T-cell (primary cell): ENCODE measurements around the gene LRRC25. TPM values are rescaled to one million over a fixed set of nuclear protein-coding genes. Genes with fewer than 3 reads are reported as not detected.
"Not testable (repeated sequence)": the region's sequence is repeated elsewhere in the genome, so short reads cannot be mapped to it uniquely, and the experiment has no call there.

Experiments
- ATAC-seq, 4 experiments: fragments of 200-7000 bp in 3 of 4; fragments of 150-1000 bp in 1 of 4; cut with Tn5 transposase; replicated peaks in 1 of 4; 1 replicate in 3 of 4; 2 replicates in 1 of 4; pipeline ENCODE4 v1.10.0; 2021; ENCODE audit warnings: moderate library complexity in 3 of 4, mild to moderate bottlenecking in 2 of 4, moderate number of reproducible peaks in 1 of 4
- CTCF ChIA-PET, 2 donors: fragments of 300-600 bp; sonication (Branson Sonifier 250); formaldehyde crosslinking; loops; one replicate each; lab custom pipeline; 2022; ENCODE audit warnings: antibody characterized with exemption in 2 of 2; lab: Charles Lee
- POLR2A ChIA-PET, 2 donors: fragments of 300-600 bp; sonication (Branson Sonifier 250); formaldehyde crosslinking; loops; one replicate each; lab custom pipeline; 2022; ENCODE audit warnings: antibody characterized with exemption in 2 of 2; lab: Charles Lee
- DNase-seq, 35 experiments: peaks; one replicate each; pipeline versions ENCODE4 v3.0.0 to v3.0.0-alpha.2; 2013 to 2023
- H3K27ac ChIP-seq: one replicate; pipeline ENCODE4 v1.5.1; 2013; ENCODE audit warnings: low read length
- H3K27me3 ChIP-seq, 2 experiments: replicated peaks in 1 of 2; 1 replicate in 1 of 2; 2 replicates in 1 of 2; pipeline versions ENCODE4 v1.6.1 to v1.7.0; 2013; ENCODE audit warnings: low read length in 1 of 2, mixed read lengths in 1 of 2; ENCODE audit not compliant: control insufficient read depth in 2 of 2, insufficient read depth in 2 of 2; ENCODE audit errors: extremely low read depth in 1 of 2
- H3K36me3 ChIP-seq, 2 donors: 1 replicate in 1 of 2; 2 replicates in 1 of 2; pipeline versions ENCODE4 v1.6.1 to v1.7.0; 2013; ENCODE audit warnings: low read length in 1 of 2; ENCODE audit not compliant: control insufficient read depth in 2 of 2, insufficient read depth in 1 of 2; ENCODE audit errors: extremely low read depth in 1 of 2
- H3K4me1 ChIP-seq, 2 experiments: 1 replicate in 1 of 2; 2 replicates in 1 of 2; pipeline versions ENCODE4 v1.6.1 to v1.7.0; 2013; ENCODE audit warnings: low read length in 2 of 2, mixed read lengths in 1 of 2; ENCODE audit not compliant: insufficient read depth in 2 of 2, control insufficient read depth in 1 of 2; ENCODE audit errors: extremely low read depth in 1 of 2
- H3K4me3 ChIP-seq, 2 donors: 1 replicate in 1 of 2; 2 replicates in 1 of 2; pipeline versions ENCODE4 v1.5.1 to v1.7.0; 2013; ENCODE audit warnings: mild to moderate bottlenecking in 2 of 2, low read length in 1 of 2, moderate library complexity in 1 of 2; ENCODE audit not compliant: control insufficient read depth in 1 of 2; ENCODE audit errors: extremely low read depth in 1 of 2
- H3K9me3 ChIP-seq: 2 replicates; pipeline ENCODE4 v1.7.0; 2013
- H3K27ac Mint-ChIP-seq, 2 donors: one replicate each; pipeline ENCODE4 v1.8.0; 2020 to 2021; ENCODE audit warnings: mild to moderate bottlenecking in 2 of 2, mixed read lengths in 2 of 2
- H3K27me3 Mint-ChIP-seq, 2 donors: one replicate each; pipeline ENCODE4 v1.8.0; 2021 to 2022; ENCODE audit warnings: mixed read lengths in 2 of 2
- H3K36me3 Mint-ChIP-seq: one replicate; pipeline ENCODE4 v1.8.0; 2021; ENCODE audit warnings: mixed read lengths
- H3K4me1 Mint-ChIP-seq, 3 donors: one replicate each; pipeline ENCODE4 v1.8.0; 2020 to 2022; ENCODE audit warnings: mixed read lengths in 3 of 3, mild to moderate bottlenecking in 1 of 3
- H3K4me3 Mint-ChIP-seq, 3 donors: one replicate each; pipeline ENCODE4 v1.8.0; 2020 to 2022; ENCODE audit warnings: mild to moderate bottlenecking in 3 of 3, mixed read lengths in 3 of 3, moderate library complexity in 3 of 3
- H3K9me3 Mint-ChIP-seq, 3 donors: one replicate each; pipeline ENCODE4 v1.8.0; 2020 to 2022; ENCODE audit warnings: mixed read lengths in 3 of 3
- WGBS: methylation state at CpG from one replicate; pipeline ENCODE4 v1.1.5; 2013; ENCODE audit warnings: missing lambda C conversion rate; ENCODE audit not compliant: insufficient coverage; 5-methylcytosine and 5-hydroxymethylcytosine counted together
- total RNA-seq, 35 experiments: library from RNA in 6 of 35; stranded (reverse) in 6 of 35; fragments of 120-200 nt in 1 of 35; gene quantifications; one replicate each; pipeline versions ENCODE4 v1.2.1 to v1.2.4 and lab custom pipeline; 2013 to 2026

Gene LRRC25
- total RNA-seq, 5 donors from 2014 or later (not counting 1 experiment from before 2014, with no cell fraction given) = 0.16 to 0.33 (median 0.30) TPM; not detected in 2

DNA sequence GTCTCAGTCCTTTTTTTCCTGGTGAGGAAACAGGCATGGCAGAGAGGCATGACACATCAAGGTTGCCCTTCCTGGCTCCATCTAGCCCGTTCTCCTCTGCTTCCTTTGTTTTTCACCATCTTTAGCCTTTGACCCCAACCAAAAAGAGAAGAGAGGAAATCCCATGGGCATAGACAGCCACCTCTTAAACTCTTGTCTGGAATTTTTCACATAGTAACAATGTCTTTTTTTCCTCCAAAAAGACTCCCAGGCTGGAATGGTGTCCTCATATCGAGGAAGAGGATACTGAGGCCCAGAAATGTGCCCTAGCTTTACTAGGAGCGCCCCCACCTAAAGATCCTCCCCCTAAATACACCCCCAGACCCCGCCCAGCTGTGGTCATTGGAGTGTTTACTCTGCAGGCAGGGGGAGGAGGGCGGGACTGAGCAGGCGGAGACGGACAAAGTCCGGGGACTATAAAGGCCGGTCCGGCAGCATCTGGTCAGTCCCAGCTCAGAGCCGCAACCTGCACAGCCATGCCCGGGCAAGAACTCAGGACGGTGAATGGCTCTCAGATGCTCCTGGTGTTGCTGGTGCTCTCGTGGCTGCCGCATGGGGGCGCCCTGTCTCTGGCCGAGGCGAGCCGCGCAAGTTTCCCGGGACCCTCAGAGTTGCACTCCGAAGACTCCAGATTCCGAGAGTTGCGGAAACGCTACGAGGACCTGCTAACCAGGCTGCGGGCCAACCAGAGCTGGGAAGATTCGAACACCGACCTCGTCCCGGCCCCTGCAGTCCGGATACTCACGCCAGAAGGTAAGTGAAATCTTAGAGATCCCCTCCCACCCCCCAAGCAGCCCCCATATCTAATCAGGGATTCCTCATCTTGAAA is 11.5 kb downstream of the LRRC25 start, which contains the start of gene GDF15:
Gene GDF15 (plus strand): TSS at position 484 of the 868 bp plus-strand sequence. CDS start 32 bp downstream, at position 516.
- Histone ChIP-seq H3K4me3 (no peak within 1 kb of the TSS), H3K27me3 (peaks cover 0 to 80% of the 10 kb centered on the region in 2 experiments), H3K27ac (no peak within 1 kb of the TSS), H3K9me3 (no peaks in the 10 kb centered on the region), H3K36me3 (no peaks in the 10 kb centered on the region), H3K4me1 (peaks cover 4 to 18% of the 10 kb centered on the region in 2 experiments)
- Mint-ChIP-seq H3K27me3 (peaks cover 14 to 62% of the 10 kb centered on the region in 2 donors), H3K36me3 (no peaks in the 10 kb centered on the region), H3K4me3 (peak within 1 kb of the TSS in 1 of 3 donors; percentile 75), H3K27ac (no peak within 1 kb of the TSS), H3K9me3 (no peaks in the 10 kb centered on the region), H3K4me1 (peaks cover 10 to 19% (median 12%) of the 10 kb centered on the region in 3 donors)
- ChIA-PET POLR2A (no interaction called here), CTCF (no interaction called here)
- WGBS = 53% methylated on average over 24 of the region's 33 CpGs
- peak in 15 of 35 experiments; percentile 4 to 49 (median 23) for DNase-seq
- ATAC-seq = no peak

DNA sequence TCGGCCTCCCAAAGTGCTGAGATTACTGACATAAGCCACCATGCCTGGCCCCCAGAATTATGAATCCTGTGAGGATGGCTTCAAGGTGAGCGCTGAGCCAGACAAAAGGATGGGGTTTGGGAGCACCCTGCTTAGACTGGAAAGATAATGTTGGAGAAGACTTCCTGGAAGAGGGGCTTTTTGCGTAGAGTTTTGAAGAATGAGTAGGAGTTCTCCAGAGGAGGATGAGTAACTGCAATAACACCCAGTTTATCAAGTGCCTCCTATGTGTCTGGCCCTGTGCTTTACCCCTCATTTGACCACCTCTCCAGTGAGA is 12.1 kb downstream of the LRRC25 start:
- H3K36me3 Mint-ChIP-seq = no peaks in the 10 kb centered on the region
- 100% methylated on average over 1 of the region's 3 CpGs for WGBS
- H3K27ac Mint-ChIP-seq = no peak overlapping the region
- Histone ChIP-seq H3K9me3 (no peaks in the 10 kb centered on the region), H3K36me3 (no peaks in the 10 kb centered on the region), H3K27ac (no peak overlapping the region), H3K4me1 (peaks cover 4 to 18% of the 10 kb centered on the region in 2 experiments), H3K4me3 (no peak overlapping the region), H3K27me3 (peaks cover 0 to 80% of the 10 kb centered on the region in 2 experiments)
- H3K27me3 Mint-ChIP-seq = peaks cover 14 to 60% of the 10 kb centered on the region in 2 donors
- ChIA-PET CTCF (no interaction called here), POLR2A (no interaction called here)
- no peak overlapping the region for H3K4me3 Mint-ChIP-seq
- H3K4me1 Mint-ChIP-seq = peaks cover 10 to 19% (median 12%) of the 10 kb centered on the region in 3 donors
- ATAC-seq (no peak), DNase-seq (no peak)
- H3K9me3 Mint-ChIP-seq = no peaks in the 10 kb centered on the region

DNA sequence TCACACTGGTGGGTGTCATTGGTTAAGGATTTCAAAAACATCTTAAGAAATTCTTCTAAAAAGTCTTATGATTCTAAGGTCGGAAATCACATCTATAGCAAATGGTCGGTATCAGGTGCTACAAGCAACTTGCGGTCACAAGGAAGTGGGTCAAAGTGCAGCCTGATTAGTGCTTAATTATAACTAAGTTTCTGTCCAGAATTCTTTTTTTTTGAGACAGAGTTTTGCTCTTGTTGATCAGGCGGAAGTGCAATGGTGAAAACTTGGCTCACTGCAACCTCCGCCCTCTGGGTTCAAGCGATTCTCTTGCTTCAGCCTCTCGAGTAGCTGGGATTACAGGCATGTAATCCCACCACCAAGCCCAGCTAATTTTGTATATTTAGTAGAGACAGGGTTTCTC is 12.6 kb downstream of the LRRC25 start:
- Histone ChIP-seq H3K27me3 (peaks cover 0 to 82% of the 10 kb centered on the region in 2 experiments), H3K4me1 (peaks cover 4 to 18% of the 10 kb centered on the region in 2 experiments), H3K4me3 (no peak overlapping the region), H3K9me3 (no peaks in the 10 kb centered on the region), H3K27ac (no peak overlapping the region), H3K36me3 (no peaks in the 10 kb centered on the region)
- Mint-ChIP-seq H3K9me3 (no peaks in the 10 kb centered on the region), H3K27me3 (peaks cover 12 to 60% of the 10 kb centered on the region in 2 donors), H3K27ac (no peak overlapping the region), H3K4me3 (no peak overlapping the region), H3K36me3 (no peaks in the 10 kb centered on the region), H3K4me1 (peaks cover 10 to 18% (median 12%) of the 10 kb centered on the region in 3 donors)
- WGBS = no CpG with 5 or more reads among the region's 7 CpGs
- POLR2A ChIA-PET = no interaction called here
- no peak for DNase-seq
- no peak for ATAC-seq
- CTCF ChIA-PET = no interaction called here

DNA sequence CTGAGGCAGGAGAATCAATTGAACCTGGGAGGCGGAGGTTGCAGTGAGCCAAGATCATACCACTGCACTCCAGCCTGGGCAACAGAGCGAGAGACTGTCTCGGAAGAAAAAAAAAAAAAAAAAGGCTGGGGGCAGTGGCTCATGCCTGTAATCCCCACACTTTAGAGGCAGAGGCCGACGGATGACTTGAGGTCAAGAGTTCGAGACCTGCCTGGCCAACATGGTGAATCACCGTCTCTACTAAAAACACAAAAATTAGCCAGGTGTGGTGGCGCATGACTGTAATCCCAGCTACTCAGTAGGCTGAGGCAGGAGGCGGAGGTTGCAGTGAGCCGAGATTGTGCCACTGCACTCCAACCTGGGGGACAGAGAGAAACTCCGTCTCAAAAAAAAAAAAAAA is 13.8 kb downstream of the LRRC25 start:
- ATAC-seq, H3K36me3 ChIP-seq, H3K4me3 Mint-ChIP-seq, H3K9me3 Mint-ChIP-seq, POLR2A ChIA-PET, DNase-seq, H3K9me3 ChIP-seq, H3K27ac ChIP-seq, H3K36me3 Mint-ChIP-seq, H3K4me3 ChIP-seq, H3K27ac Mint-ChIP-seq: not testable (repeated sequence)
- CTCF ChIA-PET = interaction anchor here in 1 of 2 donors (0.7 kb wide), 1 partner anchor 453 kb away, joined by 4 read pairs; no protein-coding TSS in a partner anchor
- 94% methylated on average over 5 of the region's 11 CpGs for WGBS
- H3K27me3 ChIP-seq = peaks cover 0 to 73% of the 10 kb centered on the region in 2 experiments
- Mint-ChIP-seq H3K4me1 (peaks cover 9 to 12% (median 10%) of the 10 kb centered on the region in 3 donors), H3K27me3 (peaks cover 7 to 57% of the 10 kb centered on the region in 2 donors)
- peaks cover 4 to 15% of the 10 kb centered on the region in 2 experiments for H3K4me1 ChIP-seq

DNA sequence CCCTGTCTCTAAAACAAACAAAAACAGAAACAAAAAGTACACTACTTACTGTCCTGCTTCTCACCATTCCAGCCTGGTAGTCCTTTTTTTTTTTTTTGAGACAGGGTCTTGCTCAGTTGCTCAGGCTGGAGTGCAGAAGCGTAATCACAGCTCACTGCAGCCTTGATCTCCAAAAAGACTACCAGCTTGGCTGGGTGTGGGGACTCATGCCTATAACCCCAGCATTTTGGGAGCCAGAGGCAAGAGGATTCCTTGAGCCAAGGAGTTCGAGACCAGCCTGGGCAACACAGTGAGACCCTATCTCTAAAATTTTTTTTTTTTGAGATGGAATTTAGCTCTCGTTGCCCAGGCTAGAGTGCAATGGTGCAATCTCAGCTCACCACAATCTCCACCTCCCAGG is 16.6 kb downstream of the LRRC25 start:
- no peak overlapping the region for H3K27ac ChIP-seq

More for the DNA sequence above, 16.6 kb downstream of the LRRC25 start:
- Mint-ChIP-seq H3K36me3 (no peaks in the 10 kb centered on the region), H3K4me1 (no peaks in the 10 kb centered on the region), H3K27ac (no peak overlapping the region), H3K4me3 (no peak overlapping the region), H3K27me3 (peaks cover 4 to 36% of the 10 kb centered on the region in 2 donors), H3K9me3 (no peaks in the 10 kb centered on the region)
- Histone ChIP-seq H3K36me3 (no peaks in the 10 kb centered on the region), H3K27me3 (peaks cover 0 to 47% of the 10 kb centered on the region in 2 experiments), H3K4me1 (peaks cover 0 to under 1% of the 10 kb centered on the region in 2 experiments), H3K9me3 (no peaks in the 10 kb centered on the region), H3K4me3 (no peak overlapping the region)
- ATAC-seq (no peak), DNase-seq (no peak)
- WGBS = 89% methylated on average over 1 of the region's 3 CpGs
- POLR2A ChIA-PET = interaction anchor here in 1 of 2 donors (0.6 kb wide), 1 partner anchor 8 kb away, joined by 3 read pairs; no protein-coding TSS in a partner anchor
- CTCF ChIA-PET = interaction anchor here (0.6 to 1.2 kb wide), 3 partner anchors 8 to 568 kb away, joined by 3 to 6 read pairs (median 4); partner anchors contain the start of gene LRRC25 (in 1 of the 2)
